HG03565 (cell line): ENCODE data around the gene HSFX4.
"Not testable (repeated sequence)": the region's sequence is repeated elsewhere in the genome, so short reads cannot be mapped to it uniquely, and the experiment has no call there.

Experiments used
- ATAC-seq: cut with Tn5 transposase; IDR thresholded peaks from one replicate; pipeline ENCODE4 v1.9.1; 2021; ENCODE audit warnings: mild to moderate bottlenecking, moderate library complexity; ENCODE audit not compliant: unreplicated experiment

HSFX4 gene

DNA sequence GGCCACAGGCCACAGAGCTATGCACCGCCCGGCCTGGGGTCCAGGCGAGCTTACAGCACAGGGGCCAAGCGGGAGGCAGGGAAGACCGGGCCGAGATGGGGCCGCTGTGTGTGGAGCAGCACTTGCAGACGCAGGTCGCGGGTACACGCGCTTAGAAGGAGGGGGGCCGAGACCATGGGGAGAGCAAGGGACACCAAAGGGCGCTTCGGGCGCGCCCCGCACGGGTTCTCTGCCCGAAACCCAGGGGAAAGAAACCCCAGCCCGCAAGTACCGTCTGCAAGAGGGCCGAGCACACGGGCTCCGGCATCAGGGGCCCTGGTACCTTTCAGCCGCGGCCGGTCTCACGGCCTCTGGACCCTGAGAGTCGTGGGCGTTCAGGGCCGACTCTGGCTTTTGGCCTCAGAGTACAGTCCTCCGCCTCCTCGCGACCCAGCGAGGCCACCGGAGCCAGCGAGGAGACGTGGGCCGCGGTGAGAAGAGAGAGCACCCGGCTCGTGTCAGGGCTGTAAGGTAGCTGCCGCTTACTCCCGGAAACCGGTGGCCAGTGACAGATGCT lies 8.6 kb downstream of the HSFX4 start:
- ATAC-seq: no peak

DNA sequence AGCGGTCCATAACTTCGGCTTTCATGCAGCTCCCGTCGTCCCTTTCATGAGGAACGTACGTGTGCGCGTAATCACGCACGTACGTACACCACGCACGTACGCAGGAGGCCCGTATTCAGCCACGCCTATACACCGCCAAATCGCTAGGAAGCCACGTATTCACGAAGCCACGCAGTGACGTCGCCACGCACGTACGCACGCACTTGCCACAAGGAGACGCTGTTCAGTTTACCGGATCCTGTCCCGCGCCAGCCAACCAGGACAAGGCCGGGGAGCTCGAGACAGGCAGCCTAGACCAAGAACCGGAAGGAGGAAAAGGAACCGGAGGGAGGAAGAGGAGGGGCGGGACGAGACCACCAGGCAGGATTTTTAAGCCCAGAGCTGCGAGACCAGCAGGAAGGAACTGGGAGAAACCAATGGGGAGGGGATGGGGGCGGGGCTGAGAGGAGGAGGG lies 9.1 kb downstream of the HSFX4 start, which contains the start of gene EOLA2:
Gene EOLA2 (minus strand): TSS at position 65 of the 454 bp plus-strand sequence. CDS start 4,617 bp downstream, outside the sequence.
- peak; percentile 74 for ATAC-seq

DNA sequence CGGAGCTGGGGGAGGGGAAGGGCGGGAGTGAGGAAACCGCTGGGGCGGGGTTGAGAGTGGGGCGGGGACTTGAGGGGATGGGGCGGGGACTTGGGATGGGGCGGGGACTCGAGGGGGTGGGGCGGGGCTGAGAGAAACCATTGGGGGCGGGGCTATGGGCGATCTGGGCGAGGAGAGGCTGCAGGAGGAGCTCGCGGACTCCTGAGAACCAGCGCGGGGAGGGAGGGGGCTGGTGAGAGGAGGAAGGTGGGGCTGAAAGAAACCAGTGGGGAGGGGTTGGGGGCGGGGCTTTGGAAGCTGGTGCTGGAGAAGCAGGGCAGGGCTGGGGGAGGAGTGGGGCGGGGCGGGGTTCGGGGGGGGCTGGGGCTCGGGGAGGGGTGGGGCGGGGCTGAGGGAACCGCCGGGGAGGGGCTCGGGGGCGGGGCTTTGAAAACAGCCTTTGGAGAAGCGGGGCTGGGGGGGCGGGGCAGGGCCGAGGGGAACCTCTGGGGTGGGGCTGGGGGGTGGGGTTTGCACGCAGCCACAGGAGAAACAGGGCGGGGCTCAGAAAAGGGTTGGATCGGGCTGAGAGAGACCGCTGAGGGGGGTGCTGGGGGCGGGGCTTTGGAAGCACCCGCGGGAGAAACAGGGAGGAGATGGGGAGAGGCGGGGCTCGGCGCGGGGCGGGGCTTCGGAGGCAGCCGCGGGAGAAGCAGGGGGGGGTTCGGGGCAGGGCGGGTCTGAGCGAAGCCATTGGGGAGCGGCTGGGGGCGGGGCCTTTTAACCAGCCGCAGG lies 9.7 kb downstream of the HSFX4 start:
- ATAC-seq: no peak

DNA sequence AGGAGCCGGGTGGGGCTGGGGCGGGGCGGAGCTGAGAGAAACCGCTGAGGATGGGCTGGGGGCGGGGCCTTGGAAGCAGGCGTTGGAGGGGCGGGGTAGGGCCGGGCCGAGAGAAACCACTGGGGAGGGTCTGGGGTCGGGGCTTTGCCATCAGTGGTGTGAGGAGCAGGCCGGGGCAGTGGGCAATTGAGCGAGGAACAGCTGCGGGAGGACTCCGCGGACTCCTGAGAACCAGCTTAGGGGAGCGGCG lies 10.2 kb downstream of the HSFX4 start:
- no peak for ATAC-seq

DNA sequence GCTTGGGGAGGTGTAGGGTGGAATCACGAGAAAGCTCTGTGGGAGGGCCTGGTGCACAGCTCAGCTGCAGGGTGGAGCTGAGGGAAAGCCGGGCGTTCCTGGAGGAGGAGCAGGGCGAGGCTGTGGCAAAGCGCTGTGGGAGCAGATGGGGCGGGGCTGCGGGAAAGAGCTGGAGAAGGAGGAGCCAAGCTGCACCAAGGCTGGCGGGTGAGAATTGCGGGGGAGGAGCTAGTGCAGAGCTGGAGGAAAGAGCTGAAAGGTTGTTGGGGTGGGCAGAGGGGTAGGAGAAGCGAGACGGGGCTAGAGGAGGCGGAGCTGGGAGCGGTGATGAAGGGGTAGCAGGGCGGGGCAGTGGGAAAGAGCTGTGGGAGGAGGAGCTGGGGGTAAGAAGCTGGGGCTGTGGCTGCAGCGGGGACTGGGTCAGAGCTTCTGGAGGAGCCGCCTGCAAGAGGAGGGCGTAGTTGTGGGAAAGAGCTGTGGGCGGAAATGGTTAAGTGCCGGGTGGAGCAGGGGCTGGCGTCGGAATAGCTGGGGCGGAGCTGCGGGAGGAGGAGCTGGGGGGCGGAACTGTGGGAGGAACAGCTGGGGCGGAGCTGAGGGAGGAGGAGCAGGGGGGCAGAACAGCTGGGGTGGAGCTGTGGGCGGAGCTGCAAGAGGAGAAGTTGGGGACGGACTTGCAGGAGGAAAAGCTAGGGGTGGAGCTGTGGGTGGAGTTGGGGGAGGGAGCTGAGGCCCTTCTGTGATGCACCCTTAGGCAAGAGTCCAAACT lies 10.7 kb downstream of the HSFX4 start:
- ATAC-seq: peak; percentile 39

DNA sequence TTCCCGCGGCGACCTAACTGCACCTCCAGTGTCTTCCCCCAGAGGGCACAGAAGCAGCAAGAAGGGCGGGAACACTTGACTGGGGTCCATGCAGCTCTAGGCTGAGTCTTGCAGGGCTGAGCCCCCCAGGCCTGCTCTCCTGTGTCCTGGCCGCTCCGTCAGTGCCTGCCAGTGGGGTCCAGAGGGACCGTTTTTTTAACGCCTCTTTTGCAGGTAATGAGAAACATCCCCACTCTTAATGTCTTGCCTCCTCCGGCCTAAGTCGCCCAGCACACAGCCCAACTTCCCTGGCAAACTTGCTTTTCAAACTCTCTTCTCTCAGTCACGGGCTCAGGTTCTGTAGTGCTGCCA lies 11.3 kb downstream of the HSFX4 start:
- ATAC-seq: not testable (repeated sequence)

DNA sequence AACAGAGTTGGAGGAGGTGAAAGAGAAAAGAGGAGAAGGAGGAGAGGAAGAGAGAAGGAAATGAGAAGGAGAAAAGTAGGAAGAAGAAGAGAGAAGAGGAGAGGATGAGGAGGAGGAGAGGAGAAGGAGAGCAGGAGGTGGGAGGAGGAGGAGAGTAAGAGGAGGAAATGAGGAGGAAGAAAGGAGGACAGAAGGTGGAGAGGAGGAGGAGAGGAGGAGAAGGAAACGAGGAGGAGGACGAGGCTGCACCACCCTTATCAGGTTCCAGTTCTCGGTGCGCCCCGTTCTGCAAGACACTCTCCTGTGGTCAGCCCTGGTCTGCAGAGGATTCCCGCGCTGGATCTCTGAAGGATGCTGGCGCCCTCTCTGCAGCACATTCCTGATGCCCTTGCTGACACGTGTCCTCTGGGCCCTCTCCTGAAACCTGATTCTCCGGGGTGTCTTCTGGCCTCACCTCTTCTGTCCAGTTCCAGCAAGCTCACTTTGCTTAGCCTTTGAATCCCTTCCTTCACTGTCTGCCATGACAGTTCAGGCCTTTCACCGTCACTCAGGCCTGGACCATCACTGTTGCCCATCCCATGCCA lies 15.8 kb downstream of the HSFX4 start:
- ATAC-seq: not testable (repeated sequence)

DNA sequence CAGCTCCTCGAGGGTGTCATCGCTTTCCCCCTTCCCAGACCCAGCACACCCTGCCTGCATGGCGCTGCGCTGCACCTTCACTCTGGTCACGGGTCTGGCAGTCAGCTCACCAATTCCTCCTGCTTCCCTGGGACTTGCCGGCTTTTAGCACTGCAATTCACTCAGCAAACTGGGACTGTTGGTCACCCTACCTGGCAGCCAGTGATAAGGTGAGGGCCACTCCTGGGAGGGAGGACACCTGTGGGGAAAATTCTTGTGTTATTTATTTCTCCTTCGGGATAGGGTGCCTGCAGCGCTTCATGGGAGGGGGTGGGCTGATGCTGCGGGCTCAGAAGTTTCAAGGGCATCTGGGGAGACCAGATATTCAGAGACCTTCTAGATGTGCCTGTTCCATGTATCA lies 16.4 kb downstream of the HSFX4 start:
- not testable (repeated sequence) for ATAC-seq

DNA sequence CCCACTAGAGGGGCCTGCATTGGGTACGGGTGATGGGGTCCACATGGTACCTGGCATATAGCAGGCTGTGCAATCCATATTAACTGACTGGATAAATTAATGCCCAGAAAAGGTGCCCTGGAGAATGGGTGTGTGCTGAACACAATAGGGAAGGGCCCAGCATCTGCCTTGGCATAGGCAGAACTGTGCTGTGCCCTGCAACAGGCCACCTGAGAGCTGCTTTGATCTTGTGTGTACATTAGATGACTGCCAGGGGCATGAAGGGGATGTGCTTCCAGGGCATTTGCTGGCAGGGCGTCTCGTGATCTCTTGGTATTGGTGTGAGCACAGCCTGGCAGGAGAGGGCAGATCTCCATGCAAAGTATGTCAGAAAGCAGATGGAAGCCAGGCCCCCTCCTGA lies 17.6 kb downstream of the HSFX4 start:
- not testable (repeated sequence) for ATAC-seq

DNA sequence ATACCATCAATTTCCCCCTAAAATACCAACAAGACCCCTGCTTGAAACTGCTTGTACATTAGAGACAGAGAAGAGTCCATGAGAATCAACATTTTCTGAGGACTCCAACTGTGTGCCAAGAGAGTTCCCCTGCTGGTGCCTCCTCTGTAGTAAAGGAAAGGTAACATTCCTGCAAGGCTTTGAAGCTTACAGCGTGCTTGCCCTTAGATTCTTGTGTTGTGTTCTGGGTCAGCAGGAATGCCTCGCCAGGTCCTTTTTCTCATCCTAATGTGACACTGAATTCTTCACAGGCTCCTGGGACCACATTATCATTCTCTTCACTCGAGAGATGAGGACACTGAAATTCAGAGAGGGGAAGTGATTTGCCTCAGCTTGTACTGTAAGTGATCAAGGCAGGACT lies 18.6 kb downstream of the HSFX4 start:
- no peak for ATAC-seq

DNA sequence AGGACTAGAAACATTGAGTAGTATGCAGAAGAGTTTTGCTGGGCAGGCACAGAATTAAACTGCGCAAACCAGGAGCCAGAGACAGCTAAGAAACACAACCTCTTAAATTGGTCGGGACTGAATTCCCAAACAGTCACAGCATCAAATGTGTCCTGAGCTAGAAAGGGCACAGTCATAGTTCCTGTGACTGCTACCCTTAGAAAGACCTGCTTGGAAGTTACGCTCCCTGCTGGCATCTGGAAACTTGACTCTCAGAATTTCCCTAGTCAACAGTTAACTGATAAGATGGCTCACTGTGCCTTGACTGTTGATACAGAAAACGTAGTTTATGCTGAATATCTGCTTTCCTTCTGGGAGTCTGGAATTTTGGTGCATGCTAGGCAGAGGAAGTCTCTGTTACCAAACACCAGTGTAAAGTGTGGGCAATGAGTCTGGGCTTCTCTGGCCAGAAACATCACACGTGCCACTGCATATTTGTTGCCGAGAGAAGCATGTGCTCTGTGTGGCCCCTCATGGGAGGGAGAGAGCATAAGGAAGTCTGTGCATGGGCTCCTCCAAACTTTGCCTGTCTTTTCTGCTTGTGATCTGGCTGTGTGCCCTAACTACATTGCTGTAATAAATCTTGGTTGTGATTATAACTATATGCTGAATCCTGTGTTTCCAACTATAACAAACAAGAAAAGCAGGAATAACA lies 20.5 kb downstream of the HSFX4 start:
- ATAC-seq: no peak

DNA sequence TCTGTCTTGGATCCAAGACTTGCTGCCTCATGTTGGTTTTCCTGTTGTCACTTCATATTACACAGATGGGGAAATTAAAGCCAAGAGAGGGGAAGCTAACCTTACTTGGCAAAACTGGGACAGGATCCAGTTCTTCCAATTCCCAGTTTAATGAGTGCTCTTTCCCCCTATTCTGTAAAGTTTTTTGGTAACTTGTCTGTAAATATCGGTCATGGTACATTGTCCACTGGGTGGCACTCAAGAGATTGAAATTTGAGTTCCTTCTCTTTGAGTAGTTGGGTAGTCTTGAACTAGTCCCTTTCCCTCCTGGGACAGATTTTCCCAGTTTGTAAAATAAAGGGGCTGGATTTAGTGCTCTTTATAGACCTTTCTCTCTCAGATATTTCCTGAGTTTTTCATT lies 21.3 kb downstream of the HSFX4 start:
- ATAC-seq: no peak

DNA sequence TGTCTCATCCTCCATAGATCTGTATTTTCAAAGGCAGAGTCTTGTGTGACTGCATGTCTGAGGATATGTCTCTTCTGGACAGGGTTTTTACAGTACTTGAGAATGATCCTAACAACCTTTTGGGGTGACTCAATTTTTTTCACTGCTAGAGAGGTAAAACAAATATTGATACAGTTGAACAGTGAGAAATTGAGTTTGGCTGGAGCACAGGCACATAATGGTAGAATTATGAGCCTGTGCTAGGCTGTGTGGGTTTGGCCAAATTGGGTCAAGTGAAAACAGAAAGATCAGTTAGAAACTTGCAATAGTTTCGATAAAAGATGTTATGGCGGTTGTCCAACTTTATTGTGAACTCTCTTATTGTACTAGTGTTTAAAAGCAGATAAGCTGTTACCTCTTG lies 32.2 kb downstream of the HSFX4 start:
- ATAC-seq: no peak

DNA sequence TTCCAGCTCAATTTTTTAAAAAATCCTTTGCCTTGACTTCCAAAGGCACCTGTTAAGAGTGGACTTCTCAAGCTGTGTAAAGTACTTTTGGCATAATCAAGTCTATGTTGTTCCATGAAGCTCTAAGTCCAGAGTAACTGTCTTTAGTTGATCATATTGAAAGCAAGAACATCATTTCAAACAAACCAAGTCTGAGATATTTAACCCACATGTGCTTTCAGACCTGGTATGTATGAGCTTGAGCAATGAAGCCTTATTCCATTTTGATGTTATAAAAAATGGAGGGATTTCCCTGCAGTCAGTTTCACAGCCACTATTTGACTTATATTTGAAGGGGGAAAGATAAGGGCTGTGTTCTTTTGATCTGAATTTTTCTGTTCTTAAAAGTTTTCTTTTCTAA lies 32.6 kb downstream of the HSFX4 start:
- ATAC-seq: no peak

DNA sequence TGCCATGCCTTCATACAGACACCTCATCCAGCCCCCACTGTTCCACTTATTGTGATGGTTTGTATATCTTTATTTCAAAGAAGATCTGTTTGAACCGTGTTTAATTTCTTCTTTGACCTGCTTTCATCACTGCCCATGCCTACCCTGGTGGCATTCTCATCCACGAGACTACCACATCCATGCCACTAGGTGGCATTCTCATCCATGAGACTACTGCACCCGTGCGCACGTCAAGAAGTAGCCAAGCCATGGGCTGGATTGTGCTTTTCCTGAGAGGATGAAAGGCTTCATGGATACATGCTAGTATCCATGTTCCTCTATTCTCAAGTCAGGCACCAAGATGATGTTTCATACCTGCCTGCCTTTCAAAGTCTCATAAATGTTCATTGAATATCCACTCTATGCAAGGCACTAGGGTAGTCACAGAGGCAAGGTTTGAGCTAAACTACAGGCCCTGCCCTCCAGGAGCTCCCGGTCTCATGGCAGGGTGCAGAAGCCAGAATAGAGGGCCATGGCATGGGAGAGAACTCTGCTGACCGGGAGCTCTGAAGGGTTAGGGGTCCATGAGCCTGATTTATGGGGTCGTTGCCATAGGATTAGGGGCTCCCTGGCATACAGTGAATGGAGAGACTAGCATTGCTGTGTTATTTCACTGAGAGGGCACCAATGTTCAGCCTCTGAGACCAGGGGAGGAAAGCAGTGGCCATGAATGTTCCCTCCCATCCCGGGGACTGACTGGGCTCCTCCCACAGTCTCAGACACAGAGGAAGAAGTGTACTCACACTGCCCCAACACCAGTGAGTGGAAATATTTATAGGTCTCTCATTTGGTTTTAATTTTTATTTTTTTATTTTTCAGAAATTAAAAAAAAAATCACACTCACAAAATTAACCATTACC lies 33.7 kb downstream of the HSFX4 start:
- ATAC-seq: peak; percentile 49

DNA sequence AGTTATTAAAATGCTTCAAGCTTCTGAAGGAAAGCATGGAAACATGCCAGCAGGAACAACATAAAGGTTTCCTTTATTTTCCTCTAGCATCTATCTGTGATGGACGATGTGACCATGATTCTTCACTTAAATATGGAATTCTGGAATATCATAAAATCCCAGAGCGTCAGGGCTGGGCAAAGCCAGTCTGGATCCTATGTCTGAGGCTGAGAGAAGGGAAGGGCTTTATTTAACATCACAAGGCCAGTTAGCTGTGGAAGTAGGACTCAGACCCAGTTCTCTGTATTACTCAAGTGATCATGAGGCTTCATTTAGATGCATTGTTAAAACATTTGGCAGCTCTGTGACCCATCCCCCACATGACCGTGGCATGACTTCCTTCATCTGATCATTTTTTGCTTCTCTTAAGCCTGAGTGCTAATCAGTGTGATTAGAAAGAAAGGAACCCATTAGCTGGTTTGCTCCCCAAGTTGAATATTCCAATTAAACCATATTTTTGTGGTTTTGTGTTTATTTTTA lies 49.8 kb downstream of the HSFX4 start:
- no peak for ATAC-seq
